ENCODE data around the gene KCTD10. TPM values are rescaled to one million over a fixed set of nuclear protein-coding genes. Genes with fewer than 3 reads are reported as not detected.
"Not testable (repeated sequence)": the region's sequence is repeated elsewhere in the genome, so short reads cannot be mapped to it uniquely, and the experiment has no call there.

The KCTD10 gene
- total RNA-seq, 1 donor from 2014 or later, result 24.0 TPM

- H3K27me3 ChIP-seq (ENCODE audit: control insufficient read depth in 3 of 3, insufficient read depth in 3 of 3, low read length in 3 of 3), result no peaks in the 10 kb centered on the region
- no peak overlapping the region for H3K9ac ChIP-seq (ENCODE audit: low read depth in 1 of 3, low read length in 3 of 3)
- H3K4me1 ChIP-seq (ENCODE audit: control insufficient read depth in 3 of 3, insufficient read depth in 3 of 3, low read length in 3 of 3), result peaks cover 4 to 12% (median 9%) of the 10 kb centered on the region in 3 donors
- no peaks in the 10 kb centered on the region for H3K9me3 ChIP-seq (ENCODE audit: control insufficient read depth in 3 of 3, low read length in 3 of 3)
- H3K27ac ChIP-seq (ENCODE audit: low read depth, low read length), result no peak overlapping the region
- H3K4me3 ChIP-seq (ENCODE audit: low read length in 3 of 3), result no peak overlapping the region
- H3K36me3 ChIP-seq (ENCODE audit: control insufficient read depth in 3 of 3, insufficient read depth in 3 of 3, low read length in 3 of 3), result no peaks in the 10 kb centered on the region
Measured at GRCh38 chr12:109432431-109432830, 44.7 kb downstream of the KCTD10 start.

GRCh38 chr12:109430244-109430643 is 46.9 kb downstream of the KCTD10 start:
- no peak overlapping the region for H3K4me3 ChIP-seq (ENCODE audit: low read length in 3 of 3)
- H3K9me3 ChIP-seq (ENCODE audit: control insufficient read depth in 3 of 3, low read length in 3 of 3), result no peaks in the 10 kb centered on the region
- peaks cover 4 to 11% (median 9%) of the 10 kb centered on the region in 3 donors for H3K4me1 ChIP-seq (ENCODE audit: control insufficient read depth in 3 of 3, insufficient read depth in 3 of 3, low read length in 3 of 3)
- no peaks in the 10 kb centered on the region for H3K36me3 ChIP-seq (ENCODE audit: control insufficient read depth in 3 of 3, insufficient read depth in 3 of 3, low read length in 3 of 3)
- H3K27ac ChIP-seq (ENCODE audit: low read depth, low read length), result no peak overlapping the region
- no peaks in the 10 kb centered on the region for H3K27me3 ChIP-seq (ENCODE audit: control insufficient read depth in 3 of 3, insufficient read depth in 3 of 3, low read length in 3 of 3)
- no peak overlapping the region for H3K9ac ChIP-seq (ENCODE audit: low read depth in 1 of 3, low read length in 3 of 3)

GRCh38 chr12:109428804-109429203 is 48.3 kb downstream of the KCTD10 start:
- not testable (repeated sequence) for H3K9me3 ChIP-seq (ENCODE audit: control insufficient read depth in 3 of 3, low read length in 3 of 3); H3K9ac ChIP-seq (ENCODE audit: low read depth in 1 of 3, low read length in 3 of 3); H3K36me3 ChIP-seq (ENCODE audit: control insufficient read depth in 3 of 3, insufficient read depth in 3 of 3, low read length in 3 of 3); H3K27me3 ChIP-seq (ENCODE audit: control insufficient read depth in 3 of 3, insufficient read depth in 3 of 3, low read length in 3 of 3); H3K27ac ChIP-seq (ENCODE audit: low read depth, low read length); H3K4me3 ChIP-seq (ENCODE audit: low read length in 3 of 3)
- H3K4me1 ChIP-seq (ENCODE audit: control insufficient read depth in 3 of 3, insufficient read depth in 3 of 3, low read length in 3 of 3), result peaks cover 4 to 11% (median 9%) of the 10 kb centered on the region in 3 donors

GRCh38 chr12:109428037-109428629 is 49.0 kb downstream of the KCTD10 start:
- Histone ChIP-seq H3K27me3 (ENCODE audit: control insufficient read depth in 3 of 3, insufficient read depth in 3 of 3, low read length in 3 of 3) (peaks cover 0 to 3% (median 0%) of the 10 kb centered on the region in 3 donors), H3K9ac (ENCODE audit: low read depth in 1 of 3, low read length in 3 of 3) (no peak overlapping the region), H3K27ac (ENCODE audit: low read depth, low read length) (no peak overlapping the region), H3K4me1 (ENCODE audit: control insufficient read depth in 3 of 3, insufficient read depth in 3 of 3, low read length in 3 of 3) (peaks cover 0 to 5% (median 5%) of the 10 kb centered on the region in 3 donors), H3K36me3 (ENCODE audit: control insufficient read depth in 3 of 3, insufficient read depth in 3 of 3, low read length in 3 of 3) (no peaks in the 10 kb centered on the region), H3K4me3 (ENCODE audit: low read length in 3 of 3) (no peak overlapping the region), H3K9me3 (ENCODE audit: control insufficient read depth in 3 of 3, low read length in 3 of 3) (no peaks in the 10 kb centered on the region)

GRCh38 chr12:109423392-109423791 is 53.7 kb downstream of the KCTD10 start:
- H3K4me1 ChIP-seq (ENCODE audit: control insufficient read depth in 3 of 3, insufficient read depth in 3 of 3, low read length in 3 of 3), result no peaks in the 10 kb centered on the region
- H3K36me3 ChIP-seq (ENCODE audit: control insufficient read depth in 3 of 3, insufficient read depth in 3 of 3, low read length in 3 of 3), result no peaks in the 10 kb centered on the region
- H3K4me3 ChIP-seq (ENCODE audit: low read length in 3 of 3), result no peak overlapping the region
- no peak overlapping the region for H3K27ac ChIP-seq (ENCODE audit: low read depth, low read length)
- H3K9me3 ChIP-seq (ENCODE audit: control insufficient read depth in 3 of 3, low read length in 3 of 3), result no peaks in the 10 kb centered on the region
- peaks cover 0 to 10% (median 5%) of the 10 kb centered on the region in 3 donors for H3K27me3 ChIP-seq (ENCODE audit: control insufficient read depth in 3 of 3, insufficient read depth in 3 of 3, low read length in 3 of 3)
- no peak overlapping the region for H3K9ac ChIP-seq (ENCODE audit: low read depth in 1 of 3, low read length in 3 of 3)

- no peaks in the 10 kb centered on the region for H3K36me3 ChIP-seq (ENCODE audit: control insufficient read depth in 3 of 3, insufficient read depth in 3 of 3, low read length in 3 of 3)
- no peaks in the 10 kb centered on the region for H3K9me3 ChIP-seq (ENCODE audit: control insufficient read depth in 3 of 3, low read length in 3 of 3)
- no peak overlapping the region for H3K27ac ChIP-seq (ENCODE audit: low read depth, low read length)
- peaks cover 0 to 10% (median 5%) of the 10 kb centered on the region in 3 donors for H3K27me3 ChIP-seq (ENCODE audit: control insufficient read depth in 3 of 3, insufficient read depth in 3 of 3, low read length in 3 of 3)
- no peaks in the 10 kb centered on the region for H3K4me1 ChIP-seq (ENCODE audit: control insufficient read depth in 3 of 3, insufficient read depth in 3 of 3, low read length in 3 of 3)
- H3K4me3 ChIP-seq (ENCODE audit: low read length in 3 of 3), result no peak overlapping the region
- H3K9ac ChIP-seq (ENCODE audit: low read depth in 1 of 3, low read length in 3 of 3), result no peak overlapping the region
Measured at GRCh38 chr12:109422251-109422650, 54.8 kb downstream of the KCTD10 start.

GRCh38 chr12:109421355-109422087 is 55.6 kb downstream of the KCTD10 start:
- no peak overlapping the region for H3K27ac ChIP-seq (ENCODE audit: low read depth, low read length)
- no peak overlapping the region for H3K4me3 ChIP-seq (ENCODE audit: low read length in 3 of 3)
- H3K9me3 ChIP-seq (ENCODE audit: control insufficient read depth in 3 of 3, low read length in 3 of 3), result no peaks in the 10 kb centered on the region
- no peaks in the 10 kb centered on the region for H3K4me1 ChIP-seq (ENCODE audit: control insufficient read depth in 3 of 3, insufficient read depth in 3 of 3, low read length in 3 of 3)
- no peak overlapping the region for H3K9ac ChIP-seq (ENCODE audit: low read depth in 1 of 3, low read length in 3 of 3)
- H3K27me3 ChIP-seq (ENCODE audit: control insufficient read depth in 3 of 3, insufficient read depth in 3 of 3, low read length in 3 of 3), result peaks cover 0 to 10% (median 5%) of the 10 kb centered on the region in 3 donors
- H3K36me3 ChIP-seq (ENCODE audit: control insufficient read depth in 3 of 3, insufficient read depth in 3 of 3, low read length in 3 of 3), result no peaks in the 10 kb centered on the region

- H3K27ac ChIP-seq (ENCODE audit: low read depth, low read length), result no peak overlapping the region
- no peaks in the 10 kb centered on the region for H3K4me1 ChIP-seq (ENCODE audit: control insufficient read depth in 3 of 3, insufficient read depth in 3 of 3, low read length in 3 of 3)
- no peaks in the 10 kb centered on the region for H3K9me3 ChIP-seq (ENCODE audit: control insufficient read depth in 3 of 3, low read length in 3 of 3)
- H3K4me3 ChIP-seq (ENCODE audit: low read length in 3 of 3), result no peak overlapping the region
- H3K27me3 ChIP-seq (ENCODE audit: control insufficient read depth in 3 of 3, insufficient read depth in 3 of 3, low read length in 3 of 3), result peaks cover 0 to 8% (median 5%) of the 10 kb centered on the region in 3 donors
- no peak overlapping the region for H3K9ac ChIP-seq (ENCODE audit: low read depth in 1 of 3, low read length in 3 of 3)
- no peaks in the 10 kb centered on the region for H3K36me3 ChIP-seq (ENCODE audit: control insufficient read depth in 3 of 3, insufficient read depth in 3 of 3, low read length in 3 of 3)
Measured at GRCh38 chr12:109418848-109419480, 58.1 kb downstream of the KCTD10 start.

- not testable (repeated sequence) for H3K27me3 ChIP-seq (ENCODE audit: control insufficient read depth in 3 of 3, insufficient read depth in 3 of 3, low read length in 3 of 3); H3K4me1 ChIP-seq (ENCODE audit: control insufficient read depth in 3 of 3, insufficient read depth in 3 of 3, low read length in 3 of 3); H3K36me3 ChIP-seq (ENCODE audit: control insufficient read depth in 3 of 3, insufficient read depth in 3 of 3, low read length in 3 of 3); H3K4me3 ChIP-seq (ENCODE audit: low read length in 3 of 3); H3K27ac ChIP-seq (ENCODE audit: low read depth, low read length); H3K9ac ChIP-seq (ENCODE audit: low read depth in 1 of 3, low read length in 3 of 3); H3K9me3 ChIP-seq (ENCODE audit: control insufficient read depth in 3 of 3, low read length in 3 of 3)
Measured at GRCh38 chr12:109406147-109406546, 71.0 kb downstream of the KCTD10 start.

- not testable (repeated sequence) for H3K27me3 ChIP-seq (ENCODE audit: control insufficient read depth in 3 of 3, insufficient read depth in 3 of 3, low read length in 3 of 3); H3K4me1 ChIP-seq (ENCODE audit: control insufficient read depth in 3 of 3, insufficient read depth in 3 of 3, low read length in 3 of 3); H3K36me3 ChIP-seq (ENCODE audit: control insufficient read depth in 3 of 3, insufficient read depth in 3 of 3, low read length in 3 of 3); H3K9me3 ChIP-seq (ENCODE audit: control insufficient read depth in 3 of 3, low read length in 3 of 3); H3K9ac ChIP-seq (ENCODE audit: low read depth in 1 of 3, low read length in 3 of 3); H3K27ac ChIP-seq (ENCODE audit: low read depth, low read length); H3K4me3 ChIP-seq (ENCODE audit: low read length in 3 of 3)
Measured at GRCh38 chr12:109404841-109405240, 72.3 kb downstream of the KCTD10 start.
